ENCODE results near the gene NT5C3A.

The NT5C3A gene

GRCh38 chr7:33055158-33055557 lies 7.4 kb downstream of the NT5C3A start:
- Histone ChIP-seq H3K36me3 (ENCODE audit: control insufficient read depth in 2 of 2, insufficient read depth in 2 of 2, low read length in 2 of 2) (no peaks in the 10 kb centered on the region), H3K9ac (ENCODE audit: low read length in 2 of 2) (no peak overlapping the region), H3K27ac (ENCODE audit: low read length) (no peak overlapping the region), H3K27me3 (ENCODE audit: control insufficient read depth in 1 of 2, insufficient read depth in 2 of 2, low read length in 2 of 2) (no peaks in the 10 kb centered on the region), H3K4me1 (ENCODE audit: control insufficient read depth, insufficient read depth, low read length) (no peaks in the 10 kb centered on the region), H3K4me3 (ENCODE audit: low read length in 2 of 2) (no peak overlapping the region), H3K9me3 (ENCODE audit: control insufficient read depth in 2 of 2, low read length in 2 of 2) (no peaks in the 10 kb centered on the region)

DNA sequence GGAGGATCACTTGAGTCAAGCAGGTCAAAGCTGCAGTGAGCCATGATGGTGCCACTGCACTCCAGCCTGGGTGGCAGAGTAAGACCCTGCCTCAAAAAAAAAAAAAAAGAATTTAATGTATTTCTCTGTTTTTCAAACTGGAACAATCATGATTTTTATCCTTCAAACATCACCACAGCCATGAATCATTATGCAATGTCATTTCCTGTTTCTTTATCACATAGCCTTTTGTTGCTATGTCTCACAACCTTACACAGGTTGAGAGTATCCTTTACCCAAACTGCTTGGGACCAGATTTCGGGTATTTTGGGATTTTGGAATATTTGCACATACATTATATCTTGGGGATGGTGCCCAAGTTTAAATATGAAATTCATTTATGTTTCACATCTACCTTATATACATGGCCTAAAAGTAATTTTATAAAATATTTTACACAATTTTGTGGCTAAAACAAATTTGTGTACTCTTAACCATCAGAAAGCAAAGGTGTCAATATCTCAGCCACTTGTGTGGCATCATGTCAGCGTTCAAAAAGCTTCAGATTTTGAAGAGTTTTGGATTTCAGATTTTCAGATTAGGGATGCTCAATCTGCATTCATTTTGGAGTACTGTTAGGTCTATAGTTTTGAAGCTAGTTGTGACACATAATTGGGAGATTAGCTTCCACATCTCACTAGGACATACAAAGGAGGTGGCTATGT lies 8.2 kb downstream of the NT5C3A start:
- no peaks in the 10 kb centered on the region for H3K4me1 ChIP-seq (ENCODE audit: control insufficient read depth, insufficient read depth, low read length)
- H3K27me3 ChIP-seq (ENCODE audit: control insufficient read depth in 1 of 2, insufficient read depth in 2 of 2, low read length in 2 of 2): no peaks in the 10 kb centered on the region
- no peaks in the 10 kb centered on the region for H3K9me3 ChIP-seq (ENCODE audit: control insufficient read depth in 2 of 2, low read length in 2 of 2)
- no peak overlapping the region for H3K9ac ChIP-seq (ENCODE audit: low read length in 2 of 2)
- H3K4me3 ChIP-seq (ENCODE audit: low read length in 2 of 2): no peak overlapping the region
- no peaks in the 10 kb centered on the region for H3K36me3 ChIP-seq (ENCODE audit: control insufficient read depth in 2 of 2, insufficient read depth in 2 of 2, low read length in 2 of 2)
- no peak overlapping the region for H3K27ac ChIP-seq (ENCODE audit: low read length)

GRCh38 chr7:33053721-33054120 lies 8.9 kb downstream of the NT5C3A start:
- no peaks in the 10 kb centered on the region for H3K27me3 ChIP-seq (ENCODE audit: control insufficient read depth in 1 of 2, insufficient read depth in 2 of 2, low read length in 2 of 2)
- no peak overlapping the region for H3K4me3 ChIP-seq (ENCODE audit: low read length in 2 of 2)
- H3K36me3 ChIP-seq (ENCODE audit: control insufficient read depth in 2 of 2, insufficient read depth in 2 of 2, low read length in 2 of 2): no peaks in the 10 kb centered on the region
- no peak overlapping the region for H3K9ac ChIP-seq (ENCODE audit: low read length in 2 of 2)
- no peaks in the 10 kb centered on the region for H3K4me1 ChIP-seq (ENCODE audit: control insufficient read depth, insufficient read depth, low read length)
- H3K27ac ChIP-seq (ENCODE audit: low read length): no peak overlapping the region
- H3K9me3 ChIP-seq (ENCODE audit: control insufficient read depth in 2 of 2, low read length in 2 of 2): no peaks in the 10 kb centered on the region

DNA sequence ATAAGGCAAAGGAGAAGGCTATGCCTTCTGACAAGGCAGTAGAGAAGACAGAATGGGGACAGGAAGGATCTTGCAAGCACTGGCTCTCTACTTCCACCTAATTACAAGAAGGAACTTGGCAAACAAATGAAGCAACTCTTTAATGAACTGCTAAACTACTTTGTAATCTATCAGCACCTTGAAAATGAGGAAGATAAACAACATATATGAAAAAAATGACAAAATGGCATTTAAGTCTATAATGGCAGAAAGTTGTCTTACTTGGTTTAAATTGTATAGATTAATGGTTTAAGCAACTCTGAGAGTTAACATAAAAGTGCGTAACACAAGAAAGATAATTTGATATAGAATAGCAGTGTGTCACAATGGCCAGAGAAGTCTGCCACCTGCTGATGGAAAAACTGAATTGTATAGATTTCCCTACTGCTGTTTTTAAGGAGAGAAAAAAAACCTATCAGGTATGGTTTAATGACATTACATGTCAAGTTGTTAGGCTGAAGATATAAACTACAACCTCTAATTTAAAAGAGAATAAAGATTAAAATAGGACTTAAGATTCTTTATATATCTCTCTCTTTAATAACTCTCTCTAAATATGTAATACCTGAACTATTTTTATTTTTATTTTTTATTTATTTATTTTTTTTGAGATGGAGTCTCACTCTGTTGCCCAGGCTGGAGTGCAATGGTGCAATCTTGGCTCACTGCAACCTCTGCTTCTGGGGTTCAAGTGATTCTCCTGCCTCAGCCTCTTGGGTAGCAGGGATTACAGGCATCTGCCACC lies 11.8 kb downstream of the NT5C3A start:
- Histone ChIP-seq H3K27ac (ENCODE audit: low read length) (no peak overlapping the region), H3K27me3 (ENCODE audit: control insufficient read depth in 1 of 2, insufficient read depth in 2 of 2, low read length in 2 of 2) (no peaks in the 10 kb centered on the region), H3K4me1 (ENCODE audit: control insufficient read depth, insufficient read depth, low read length) (no peaks in the 10 kb centered on the region), H3K36me3 (ENCODE audit: control insufficient read depth in 2 of 2, insufficient read depth in 2 of 2, low read length in 2 of 2) (no peaks in the 10 kb centered on the region), H3K9ac (ENCODE audit: low read length in 2 of 2) (peak overlapping the region in 1 of 2 donors; percentile 40), H3K9me3 (ENCODE audit: control insufficient read depth in 2 of 2, low read length in 2 of 2) (no peaks in the 10 kb centered on the region), H3K4me3 (ENCODE audit: low read length in 2 of 2) (no peak overlapping the region)

GRCh38 chr7:33048704-33049103 lies 13.9 kb downstream of the NT5C3A start:
- H3K27ac ChIP-seq (ENCODE audit: low read length): no peak overlapping the region
- no peak overlapping the region for H3K4me3 ChIP-seq (ENCODE audit: low read length in 2 of 2)
- no peaks in the 10 kb centered on the region for H3K4me1 ChIP-seq (ENCODE audit: control insufficient read depth, insufficient read depth, low read length)
- no peaks in the 10 kb centered on the region for H3K27me3 ChIP-seq (ENCODE audit: control insufficient read depth in 1 of 2, insufficient read depth in 2 of 2, low read length in 2 of 2)
- no peaks in the 10 kb centered on the region for H3K9me3 ChIP-seq (ENCODE audit: control insufficient read depth in 2 of 2, low read length in 2 of 2)
- H3K36me3 ChIP-seq (ENCODE audit: control insufficient read depth in 2 of 2, insufficient read depth in 2 of 2, low read length in 2 of 2): no peaks in the 10 kb centered on the region
- H3K9ac ChIP-seq (ENCODE audit: low read length in 2 of 2): no peak overlapping the region

- no peak overlapping the region for H3K4me3 ChIP-seq (ENCODE audit: low read length in 2 of 2)
- H3K27me3 ChIP-seq (ENCODE audit: control insufficient read depth in 1 of 2, insufficient read depth in 2 of 2, low read length in 2 of 2): no peaks in the 10 kb centered on the region
- no peak overlapping the region for H3K27ac ChIP-seq (ENCODE audit: low read length)
- H3K9me3 ChIP-seq (ENCODE audit: control insufficient read depth in 2 of 2, low read length in 2 of 2): no peaks in the 10 kb centered on the region
- no peak overlapping the region for H3K9ac ChIP-seq (ENCODE audit: low read length in 2 of 2)
- no peaks in the 10 kb centered on the region for H3K4me1 ChIP-seq (ENCODE audit: control insufficient read depth, insufficient read depth, low read length)
- H3K36me3 ChIP-seq (ENCODE audit: control insufficient read depth in 2 of 2, insufficient read depth in 2 of 2, low read length in 2 of 2): no peaks in the 10 kb centered on the region
Observed at GRCh38 chr7:33048257-33048656, 14.3 kb downstream of the NT5C3A start.

GRCh38 chr7:33044986-33045385 lies 17.6 kb downstream of the NT5C3A start:
- Histone ChIP-seq H3K27me3 (ENCODE audit: control insufficient read depth in 1 of 2, insufficient read depth in 2 of 2, low read length in 2 of 2) (no peaks in the 10 kb centered on the region), H3K27ac (ENCODE audit: low read length) (no peak overlapping the region), H3K4me3 (ENCODE audit: low read length in 2 of 2) (no peak overlapping the region), H3K36me3 (ENCODE audit: control insufficient read depth in 2 of 2, insufficient read depth in 2 of 2, low read length in 2 of 2) (no peaks in the 10 kb centered on the region), H3K4me1 (ENCODE audit: control insufficient read depth, insufficient read depth, low read length) (no peaks in the 10 kb centered on the region), H3K9ac (ENCODE audit: low read length in 2 of 2) (no peak overlapping the region), H3K9me3 (ENCODE audit: control insufficient read depth in 2 of 2, low read length in 2 of 2) (no peaks in the 10 kb centered on the region)

DNA sequence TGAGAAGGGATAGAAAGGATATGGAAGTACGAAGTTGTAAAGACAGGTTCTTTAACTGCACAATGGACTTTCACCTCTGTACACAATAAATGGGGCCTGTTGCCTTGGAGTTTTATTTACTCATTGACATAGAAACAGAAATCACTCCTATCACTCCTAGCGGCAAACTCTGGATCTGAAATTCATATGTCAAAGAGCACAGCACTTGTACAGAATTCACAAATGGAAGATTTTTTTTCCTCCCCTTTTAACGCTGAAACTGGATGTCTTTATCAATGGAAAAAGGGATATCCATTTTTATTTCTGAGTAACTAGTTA lies 18.2 kb downstream of the NT5C3A start:
- Histone ChIP-seq H3K4me1 (ENCODE audit: control insufficient read depth, insufficient read depth, low read length) (no peaks in the 10 kb centered on the region), H3K9me3 (ENCODE audit: control insufficient read depth in 2 of 2, low read length in 2 of 2) (no peaks in the 10 kb centered on the region), H3K4me3 (ENCODE audit: low read length in 2 of 2) (no peak overlapping the region), H3K9ac (ENCODE audit: low read length in 2 of 2) (no peak overlapping the region), H3K27ac (ENCODE audit: low read length) (no peak overlapping the region), H3K36me3 (ENCODE audit: control insufficient read depth in 2 of 2, insufficient read depth in 2 of 2, low read length in 2 of 2) (no peaks in the 10 kb centered on the region), H3K27me3 (ENCODE audit: control insufficient read depth in 1 of 2, insufficient read depth in 2 of 2, low read length in 2 of 2) (no peaks in the 10 kb centered on the region)

DNA sequence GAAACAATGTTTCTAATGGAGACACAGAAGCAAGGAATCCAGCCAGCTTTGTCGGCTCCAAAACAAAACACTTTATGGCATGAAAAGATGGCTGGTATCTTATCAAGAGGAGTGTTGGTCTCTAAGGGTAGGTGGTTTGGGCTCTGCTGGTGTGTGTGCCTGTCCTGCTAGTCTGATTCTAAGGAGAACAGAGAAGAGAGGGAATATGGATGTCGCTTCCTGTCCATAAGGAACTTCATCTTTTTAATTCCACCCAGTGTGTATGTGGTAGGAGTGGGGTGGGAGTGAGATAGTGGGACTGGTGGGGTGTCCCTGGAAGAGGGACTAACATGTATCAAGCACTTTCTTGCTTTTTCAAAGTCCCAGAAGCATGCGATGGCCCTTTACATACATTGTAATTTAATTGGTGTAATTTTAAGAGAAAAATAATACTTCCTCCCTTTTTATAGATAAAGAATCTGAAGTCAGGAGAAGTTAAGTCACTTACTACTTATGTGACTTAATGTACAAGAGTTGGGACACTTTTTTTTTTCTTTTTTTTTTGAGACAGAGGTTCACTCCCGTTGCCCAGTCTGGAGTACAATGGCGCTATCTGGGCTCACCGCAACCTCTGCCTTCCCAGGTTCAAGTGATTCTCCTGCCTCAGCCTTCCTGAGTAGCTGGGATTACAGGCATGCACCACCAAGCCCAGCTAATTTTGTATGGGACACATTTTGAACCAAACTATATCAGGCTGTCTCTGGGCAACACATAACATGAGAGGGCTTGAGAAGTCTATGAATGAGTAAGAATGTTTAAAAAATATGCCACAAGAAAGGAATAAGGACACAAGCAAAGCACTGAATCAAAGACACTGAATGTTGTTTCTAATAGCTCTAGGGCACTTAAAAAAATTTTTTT lies 18.8 kb downstream of the NT5C3A start:
- H3K4me1 ChIP-seq (ENCODE audit: control insufficient read depth, insufficient read depth, low read length): no peaks in the 10 kb centered on the region
- H3K27ac ChIP-seq (ENCODE audit: low read length): no peak overlapping the region
- H3K9me3 ChIP-seq (ENCODE audit: control insufficient read depth in 2 of 2, low read length in 2 of 2): no peaks in the 10 kb centered on the region
- H3K36me3 ChIP-seq (ENCODE audit: control insufficient read depth in 2 of 2, insufficient read depth in 2 of 2, low read length in 2 of 2): no peaks in the 10 kb centered on the region
- no peak overlapping the region for H3K4me3 ChIP-seq (ENCODE audit: low read length in 2 of 2)
- no peaks in the 10 kb centered on the region for H3K27me3 ChIP-seq (ENCODE audit: control insufficient read depth in 1 of 2, insufficient read depth in 2 of 2, low read length in 2 of 2)
- no peak overlapping the region for H3K9ac ChIP-seq (ENCODE audit: low read length in 2 of 2)

DNA sequence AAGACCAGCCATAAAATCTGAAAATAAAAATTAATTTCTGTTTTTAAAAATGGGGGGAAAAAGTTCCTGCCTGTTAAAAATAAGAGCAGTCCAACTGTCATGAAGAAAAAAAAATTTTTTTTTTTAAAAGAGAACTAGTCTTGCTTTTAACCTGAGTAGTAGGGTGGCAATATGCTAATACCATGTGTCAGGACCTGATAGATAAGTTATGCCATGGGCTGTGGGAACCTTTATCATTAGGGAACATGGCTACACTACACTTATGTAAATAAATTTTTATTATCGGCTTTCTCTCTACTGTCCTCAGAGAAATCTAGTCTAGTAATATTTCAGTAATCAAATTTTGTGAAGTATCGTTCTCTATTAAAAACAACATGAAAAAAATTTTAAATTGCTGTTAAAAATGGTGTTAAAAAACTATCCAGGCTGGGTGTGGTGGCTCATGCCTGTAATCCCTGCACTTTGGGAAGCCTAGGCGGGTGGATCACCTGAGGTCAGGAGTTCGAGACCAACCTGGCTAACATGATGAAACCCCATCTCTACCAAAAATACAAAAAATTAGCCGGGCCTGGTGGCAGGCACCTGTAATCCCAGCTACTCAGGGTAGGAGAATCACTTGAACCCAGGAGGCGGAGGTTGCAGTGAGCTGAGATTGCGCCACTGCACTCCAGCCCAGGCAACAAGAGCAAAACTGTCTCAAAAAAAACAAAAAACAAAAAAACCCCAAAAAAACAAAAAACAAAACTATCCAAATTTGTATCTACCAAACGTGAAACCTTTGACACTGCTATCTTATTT lies 20.7 kb downstream of the NT5C3A start:
- Histone ChIP-seq H3K36me3 (ENCODE audit: control insufficient read depth in 2 of 2, insufficient read depth in 2 of 2, low read length in 2 of 2) (no peaks in the 10 kb centered on the region), H3K27me3 (ENCODE audit: control insufficient read depth in 1 of 2, insufficient read depth in 2 of 2, low read length in 2 of 2) (no peaks in the 10 kb centered on the region), H3K4me1 (ENCODE audit: control insufficient read depth, insufficient read depth, low read length) (no peaks in the 10 kb centered on the region), H3K9me3 (ENCODE audit: control insufficient read depth in 2 of 2, low read length in 2 of 2) (no peaks in the 10 kb centered on the region), H3K9ac (ENCODE audit: low read length in 2 of 2) (no peak overlapping the region), H3K27ac (ENCODE audit: low read length) (no peak overlapping the region), H3K4me3 (ENCODE audit: low read length in 2 of 2) (no peak overlapping the region)

Measured in stomach smooth muscle (tissue), 2 donors.